Measurements from ENCODE around the gene GDF7.

Gene GDF7

DNA sequence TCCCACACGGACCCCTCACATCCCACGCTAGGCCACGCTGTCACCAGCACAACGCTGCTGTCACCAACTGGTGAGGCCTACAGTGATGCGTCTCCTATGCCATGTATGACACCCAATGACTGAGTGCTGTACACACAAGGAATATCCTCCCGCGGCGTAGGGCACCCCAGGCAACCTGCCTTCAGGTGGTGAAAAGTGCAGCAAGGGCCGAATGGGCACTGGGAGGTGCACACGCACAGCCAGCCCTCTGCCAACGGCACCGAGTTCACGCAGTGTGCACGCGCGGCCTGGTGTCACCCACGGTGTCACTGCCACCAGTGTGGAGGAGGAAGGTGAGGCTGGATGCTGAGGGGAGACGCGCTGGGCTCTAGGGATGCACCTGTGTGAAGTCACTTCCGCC is 20.5 kb upstream of the GDF7 start:
- no peak for DNase-seq

- no peak for DNase-seq
Observed at GRCh38 chr2:20647211-20647610, 19.7 kb upstream of the GDF7 start.

- DNase-seq, result no peak
Observed at GRCh38 chr2:20647738-20648137, 19.2 kb upstream of the GDF7 start.

GRCh38 chr2:20648206-20648605 is 18.7 kb upstream of the GDF7 start:
- DNase-seq, result no peak

DNA sequence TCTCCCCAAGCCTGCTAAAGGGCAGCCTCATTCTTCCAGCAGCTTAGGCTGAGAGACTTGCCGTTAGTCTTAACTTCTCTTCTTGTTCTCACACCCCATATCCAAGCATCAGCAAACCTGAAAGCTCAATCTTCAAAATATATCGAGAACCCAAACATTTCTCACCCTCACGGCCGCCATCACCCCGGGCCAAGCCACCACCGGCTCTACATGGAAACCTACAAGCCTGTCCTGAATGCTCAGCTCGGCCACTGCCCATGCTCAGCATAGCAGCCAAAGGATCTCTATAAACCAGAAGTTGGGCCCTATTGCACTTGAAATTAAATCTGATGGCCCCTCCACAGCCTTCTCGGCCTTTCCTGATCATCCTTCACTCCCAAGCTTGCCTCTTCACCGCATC is 18.1 kb upstream of the GDF7 start:
- no peak for DNase-seq

GRCh38 chr2:20649576-20649975 is 17.4 kb upstream of the GDF7 start:
- DNase-seq, result no peak

DNA sequence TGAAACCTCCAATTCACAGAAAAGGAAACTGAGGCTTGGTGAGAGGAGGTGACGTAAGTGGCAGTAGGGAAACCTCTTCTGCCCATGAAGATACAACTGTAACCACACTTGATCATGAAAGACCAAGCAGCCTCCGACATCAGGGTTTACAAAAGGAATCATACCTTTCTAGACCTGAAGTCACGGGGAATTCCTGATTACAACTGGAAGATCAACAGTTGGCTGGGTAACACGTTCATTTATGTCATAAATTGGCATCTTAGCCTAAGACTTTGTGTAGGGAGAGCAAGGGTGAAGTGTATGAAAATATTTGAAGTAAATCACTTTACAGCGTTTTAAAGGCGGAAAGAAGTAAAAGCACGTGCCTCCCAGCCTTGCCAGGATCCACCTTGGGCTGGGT is 17.0 kb upstream of the GDF7 start:
- no peak for DNase-seq

- DNase-seq, result peak; percentile 34
Observed at GRCh38 chr2:20650393-20650876, 16.5 kb upstream of the GDF7 start.

DNA sequence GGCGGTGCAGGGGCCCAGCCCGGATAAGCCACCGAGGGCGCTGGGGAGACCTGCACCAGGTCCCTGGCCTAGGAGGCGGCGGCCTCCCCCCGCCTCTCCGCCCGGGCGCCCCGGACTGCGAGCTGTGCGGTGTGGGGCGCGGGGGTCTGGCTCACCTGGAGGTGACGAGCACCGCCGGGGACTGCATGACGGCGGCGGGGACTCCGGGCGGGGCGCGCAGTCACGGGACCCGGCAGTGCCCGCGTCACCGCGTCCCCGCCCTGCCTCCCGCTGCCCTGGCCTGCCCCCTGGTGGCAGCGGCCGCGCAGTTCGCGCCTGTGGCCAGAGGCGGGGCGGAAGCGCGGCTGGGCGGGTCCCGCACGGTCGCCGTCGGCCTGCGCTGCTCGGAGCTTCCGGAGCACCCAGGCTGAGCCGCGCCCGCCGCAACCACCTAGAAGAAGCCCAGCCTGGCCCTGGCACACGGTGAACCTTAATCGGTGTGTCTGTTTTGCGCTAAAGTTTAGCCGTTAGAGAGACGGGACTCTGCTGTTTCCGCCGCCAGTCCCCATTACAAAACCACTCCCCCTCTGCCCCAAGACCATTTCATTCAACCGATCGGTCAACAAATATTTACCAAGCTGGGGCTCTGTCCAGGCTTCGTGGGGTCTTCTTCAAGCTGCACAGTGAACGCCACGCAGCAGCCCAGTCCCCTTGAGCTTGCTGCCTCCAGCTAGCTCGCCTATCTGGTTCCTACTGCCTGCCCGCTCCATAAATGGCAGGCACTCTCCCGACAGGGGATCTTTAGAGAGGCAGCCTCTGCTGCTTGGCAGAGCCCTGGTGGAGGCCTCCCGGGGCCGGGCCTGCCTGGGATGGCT is 15.8 kb upstream of the GDF7 start, which contains the start of gene HS1BP3:
Gene HS1BP3 (minus strand): TSS at position 222 of the 854 bp plus-strand sequence. CDS start 35 bp downstream, at position 187.
- peak; percentile 88 for DNase-seq

GRCh38 chr2:20651731-20652099 is 15.2 kb upstream of the GDF7 start:
- DNase-seq, result no peak

GRCh38 chr2:20652141-20652540 is 14.8 kb upstream of the GDF7 start:
- DNase-seq, result no peak

DNA sequence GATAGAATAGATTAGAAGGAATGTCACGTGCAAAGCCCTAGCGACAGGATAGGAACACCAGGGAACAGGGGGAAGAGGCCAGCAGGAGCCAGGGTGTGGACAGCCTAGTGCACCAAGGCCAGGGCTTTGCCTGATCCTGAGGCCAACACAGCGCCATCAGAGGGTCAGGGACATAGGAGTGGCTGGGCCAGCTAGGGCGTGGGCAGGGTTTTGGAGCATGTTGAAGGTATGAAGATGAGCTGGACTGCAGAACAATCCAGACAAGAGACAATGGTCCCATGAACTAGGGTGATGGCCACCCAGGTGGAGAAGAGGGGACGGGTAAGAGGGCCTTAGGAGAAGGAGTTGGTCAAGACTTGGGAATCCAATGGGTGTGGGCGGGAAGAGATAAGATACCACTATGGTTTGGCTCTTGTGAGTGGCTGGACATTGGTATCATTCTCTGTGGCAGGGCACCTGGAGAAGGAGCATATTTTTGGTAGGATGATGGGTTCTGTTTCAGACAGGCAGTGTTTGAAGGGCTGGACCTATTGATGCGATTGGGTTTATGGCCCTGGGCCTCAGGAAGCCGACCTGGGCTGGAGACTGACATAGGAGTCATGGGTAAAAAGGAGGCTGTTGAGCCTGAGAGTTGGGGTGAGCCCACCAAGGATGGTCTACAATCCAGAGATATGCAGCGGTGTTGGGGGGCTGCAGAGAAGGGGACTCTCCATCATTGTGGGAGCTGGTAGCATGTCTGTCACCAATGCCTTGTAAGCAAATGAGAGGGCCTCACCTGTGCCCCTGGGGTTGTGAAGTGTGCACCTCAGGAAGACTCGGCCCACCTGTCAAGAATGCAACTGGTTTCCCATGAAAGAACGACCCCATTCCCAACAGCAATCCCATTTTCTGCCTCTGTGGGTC is 14.0 kb upstream of the GDF7 start:
- DNase-seq, result no peak

- no peak for DNase-seq
Observed at GRCh38 chr2:20653695-20654534, 13.0 kb upstream of the GDF7 start.

DNA sequence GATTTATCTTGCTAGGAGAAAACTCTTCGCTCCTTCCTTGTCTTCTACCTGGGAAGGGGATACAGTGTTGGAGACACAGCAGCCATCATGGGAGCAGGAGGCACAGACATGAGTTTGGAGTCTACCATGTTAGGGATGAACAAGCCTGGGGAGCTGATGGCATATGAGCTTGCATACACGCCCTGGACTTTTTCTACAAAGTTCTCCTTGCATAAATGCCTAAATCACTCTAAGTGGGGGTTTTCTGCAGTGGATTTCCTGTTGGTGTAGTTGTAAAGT is 12.5 kb upstream of the GDF7 start:
- no peak for DNase-seq

DNA sequence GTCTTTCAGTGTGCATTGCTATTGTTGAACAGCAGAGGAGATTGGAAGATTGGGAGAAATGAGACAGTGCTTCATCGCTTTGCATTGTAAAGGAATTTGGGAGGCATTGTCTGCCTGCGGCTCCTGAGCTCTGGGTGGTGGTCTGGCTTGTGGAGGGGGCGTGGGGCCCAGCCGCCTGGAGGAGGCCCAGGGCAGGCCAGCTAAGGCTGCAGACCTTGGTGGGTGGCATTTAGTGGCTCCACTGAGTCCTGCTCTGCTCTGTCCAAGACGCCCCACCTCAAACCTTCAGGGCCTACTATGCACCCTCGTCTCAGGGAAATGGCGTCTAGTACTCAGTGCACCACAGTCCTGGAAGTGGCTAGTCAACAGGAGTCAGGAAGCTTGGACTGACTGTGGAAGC is 10.4 kb upstream of the GDF7 start:
- DNase-seq, result no peak

GRCh38 chr2:20657522-20658235 is 9.3 kb upstream of the GDF7 start:
- no peak for DNase-seq

- DNase-seq, result no peak
Observed at GRCh38 chr2:20660506-20661420, 6.2 kb upstream of the GDF7 start.

- DNase-seq, result peak; percentile 68
Observed at GRCh38 chr2:20661421-20662307, 5.3 kb upstream of the GDF7 start.

- DNase-seq, result no peak
Observed at GRCh38 chr2:20662308-20662937, 4.5 kb upstream of the GDF7 start.
